Measurements from ENCODE around the gene GUCD1. TPM values are rescaled to one million over a fixed set of nuclear protein-coding genes. Genes with fewer than 3 reads are reported as not detected.

Gene GUCD1
- total RNA-seq, 3 donors from 2014 or later (not counting 1 experiment from before 2014, with no cell fraction given) = 76.9 to 102 (median 94.9) TPM

DNA sequence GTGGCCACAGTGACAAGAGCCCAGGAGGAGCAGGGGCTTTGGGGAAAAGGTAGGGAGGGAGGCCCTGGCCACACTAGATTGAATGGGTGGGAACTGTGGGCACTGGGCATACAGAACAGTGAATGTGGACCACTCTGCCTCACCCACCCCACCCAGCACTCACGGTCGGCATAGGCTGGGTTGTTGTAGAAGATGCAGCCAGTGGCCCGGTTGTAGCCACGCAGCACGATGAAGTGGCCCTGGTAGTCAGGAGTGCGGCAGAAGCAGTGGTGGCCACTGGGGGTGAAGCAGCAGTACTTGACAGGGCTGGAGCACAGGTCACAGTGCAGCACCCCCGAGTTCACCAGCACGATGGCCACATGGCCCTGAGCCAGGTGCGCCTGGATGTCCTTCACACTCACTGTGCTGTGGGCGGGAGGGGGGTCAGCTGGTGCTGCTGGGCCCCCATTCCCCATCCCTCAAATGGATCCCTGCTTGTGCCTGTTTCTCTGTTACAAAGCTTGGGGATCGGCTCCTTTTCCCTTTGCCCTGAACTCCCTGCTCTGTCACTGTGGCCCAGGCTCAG is 11.2 kb downstream of the GUCD1 start:
- Histone ChIP-seq H3K27me3 (ENCODE audit: control insufficient read depth, insufficient read depth, low read length) (no peaks in the 10 kb centered on the region), H3K27ac (ENCODE audit: low read length) (no peak overlapping the region), H3K36me3 (ENCODE audit: control insufficient read depth, insufficient read depth, low read length) (peaks cover 54% of the 10 kb centered on the region), H3K9me3 (ENCODE audit: control insufficient read depth, insufficient read depth, low read length) (no peaks in the 10 kb centered on the region), H3K4me1 (ENCODE audit: control insufficient read depth, insufficient read depth, low read length) (peaks cover 12% of the 10 kb centered on the region), H3K4me3 (ENCODE audit: low read length) (no peak overlapping the region)
- H3K27ac Mint-ChIP-seq = no peak overlapping the region
- no peaks in the 10 kb centered on the region for H3K9me3 Mint-ChIP-seq
- 96% methylated on average over 11 of the region's 11 CpGs for WGBS (ENCODE audit: insufficient coverage)
- no peaks in the 10 kb centered on the region for H3K27me3 Mint-ChIP-seq (ENCODE audit: low read depth in 2 of 2)
- intact Hi-C loops (cut with micrococcal nuclease) = no loop called here
- H3K4me3 Mint-ChIP-seq = no peak overlapping the region
- no peak for DNase-seq
- TF ChIP-seq, protein P1, sequence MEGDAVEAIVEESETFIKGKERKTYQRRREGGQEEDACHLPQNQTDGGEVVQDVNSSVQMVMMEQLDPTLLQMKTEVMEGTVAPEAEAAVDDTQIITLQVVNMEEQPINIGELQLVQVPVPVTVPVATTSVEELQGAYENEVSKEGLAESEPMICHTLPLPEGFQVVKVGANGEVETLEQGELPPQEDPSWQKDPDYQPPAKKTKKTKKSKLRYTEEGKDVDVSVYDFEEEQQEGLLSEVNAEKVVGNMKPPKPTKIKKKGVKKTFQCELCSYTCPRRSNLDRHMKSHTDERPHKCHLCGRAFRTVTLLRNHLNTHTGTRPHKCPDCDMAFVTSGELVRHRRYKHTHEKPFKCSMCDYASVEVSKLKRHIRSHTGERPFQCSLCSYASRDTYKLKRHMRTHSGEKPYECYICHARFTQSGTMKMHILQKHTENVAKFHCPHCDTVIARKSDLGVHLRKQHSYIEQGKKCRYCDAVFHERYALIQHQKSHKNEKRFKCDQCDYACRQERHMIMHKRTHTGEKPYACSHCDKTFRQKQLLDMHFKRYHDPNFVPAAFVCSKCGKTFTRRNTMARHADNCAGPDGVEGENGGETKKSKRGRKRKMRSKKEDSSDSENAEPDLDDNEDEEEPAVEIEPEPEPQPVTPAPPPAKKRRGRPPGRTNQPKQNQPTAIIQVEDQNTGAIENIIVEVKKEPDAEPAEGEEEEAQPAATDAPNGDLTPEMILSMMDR (IDR thresholded peaks at IDR 0.05) = no peak
- ATAC-seq = no peak
- H3K36me3 Mint-ChIP-seq = peaks cover 12% of the 10 kb centered on the region
- no peaks in the 10 kb centered on the region for H3K4me1 Mint-ChIP-seq

DNA sequence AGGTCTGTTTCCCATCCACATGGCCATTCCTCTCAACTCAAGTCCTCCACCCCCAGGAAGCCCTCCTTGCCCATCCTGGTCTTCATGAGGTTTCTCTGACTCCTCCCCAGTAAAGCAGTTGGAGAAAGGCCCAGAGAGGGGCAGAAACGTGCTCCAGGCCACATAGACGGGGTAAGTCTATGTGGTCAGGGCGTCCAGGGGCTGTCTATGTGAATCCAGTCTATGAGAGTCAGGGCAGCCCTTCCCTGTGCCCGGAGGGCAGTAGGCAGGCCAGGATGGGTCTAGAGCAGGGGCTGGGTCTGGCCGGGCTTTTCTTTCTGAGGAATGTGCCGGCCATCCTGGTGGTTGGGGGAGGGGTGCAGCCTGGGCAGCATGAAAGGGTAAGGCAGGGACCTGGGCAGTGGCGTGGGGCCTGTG is 11.7 kb downstream of the GUCD1 start:
- ATAC-seq (no peak), DNase-seq (no peak)
- TF ChIP-seq, protein P1 (IDR thresholded peaks at IDR 0.05) = no peak
- Mint-ChIP-seq H3K27ac (no peak overlapping the region), H3K4me1 (no peaks in the 10 kb centered on the region), H3K27me3 (ENCODE audit: low read depth in 2 of 2) (no peaks in the 10 kb centered on the region), H3K9me3 (no peaks in the 10 kb centered on the region), H3K4me3 (no peak overlapping the region), H3K36me3 (peaks cover 12% of the 10 kb centered on the region)
- peaks cover 48% of the 10 kb centered on the region for H3K36me3 ChIP-seq (ENCODE audit: control insufficient read depth, insufficient read depth, low read length)
- H3K9me3 ChIP-seq (ENCODE audit: control insufficient read depth, insufficient read depth, low read length) = no peaks in the 10 kb centered on the region
- H3K27me3 ChIP-seq (ENCODE audit: control insufficient read depth, insufficient read depth, low read length) = no peaks in the 10 kb centered on the region
- H3K4me3 ChIP-seq (ENCODE audit: low read length) = no peak overlapping the region
- H3K4me1 ChIP-seq (ENCODE audit: control insufficient read depth, insufficient read depth, low read length) = peaks cover 12% of the 10 kb centered on the region
- H3K27ac ChIP-seq (ENCODE audit: low read length) = no peak overlapping the region
- WGBS (ENCODE audit: insufficient coverage) = 94% methylated on average over 7 of the region's 7 CpGs
- intact Hi-C loops (cut with micrococcal nuclease) = no loop called here

DNA sequence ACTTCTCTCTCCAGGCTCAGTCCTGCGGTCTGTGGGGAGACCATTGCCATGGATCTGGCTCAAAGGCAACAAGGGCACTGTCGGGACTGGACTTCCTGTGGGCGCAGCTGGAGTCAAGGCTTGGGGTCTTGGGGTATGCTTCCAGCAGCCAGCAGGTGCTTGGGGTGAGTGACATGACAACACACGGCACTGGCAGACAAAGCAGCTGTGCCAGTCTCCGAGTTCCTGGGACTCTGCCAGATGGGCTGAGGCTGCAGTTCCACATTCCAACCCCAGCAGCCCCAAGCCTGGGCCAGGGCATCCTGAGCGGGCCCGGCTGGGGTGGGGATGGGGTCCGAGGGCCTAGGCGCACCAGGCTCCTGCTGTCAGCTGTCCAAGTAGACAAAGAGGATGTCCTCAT is 12.3 kb downstream of the GUCD1 start:
- Mint-ChIP-seq H3K27ac (no peak overlapping the region), H3K4me1 (no peaks in the 10 kb centered on the region), H3K4me3 (no peak overlapping the region), H3K9me3 (no peaks in the 10 kb centered on the region), H3K36me3 (peaks cover 11% of the 10 kb centered on the region), H3K27me3 (ENCODE audit: low read depth in 2 of 2) (no peaks in the 10 kb centered on the region)
- no peak for DNase-seq
- H3K36me3 ChIP-seq (ENCODE audit: control insufficient read depth, insufficient read depth, low read length) = peaks cover 43% of the 10 kb centered on the region
- intact Hi-C loops (cut with micrococcal nuclease) = no loop called here
- H3K27me3 ChIP-seq (ENCODE audit: control insufficient read depth, insufficient read depth, low read length) = no peaks in the 10 kb centered on the region
- H3K9me3 ChIP-seq (ENCODE audit: control insufficient read depth, insufficient read depth, low read length) = no peaks in the 10 kb centered on the region
- 73% methylated on average over 9 of the region's 9 CpGs for WGBS (ENCODE audit: insufficient coverage)
- H3K4me1 ChIP-seq (ENCODE audit: control insufficient read depth, insufficient read depth, low read length) = peaks cover 12% of the 10 kb centered on the region
- ATAC-seq = no peak
- no peak overlapping the region for H3K27ac ChIP-seq (ENCODE audit: low read length)
- no peak overlapping the region for H3K4me3 ChIP-seq (ENCODE audit: low read length)
- TF ChIP-seq, protein P1 (IDR thresholded peaks at IDR 0.05) = no peak

Measured in natural killer cell (primary cell).